ENCODE data around the gene DPEP3.

The DPEP3 gene

GRCh38 chr16:67936124-67936879 is 44.0 kb downstream of the DPEP3 start, which contains the start of gene PSMB10:
PSMB10 (minus strand) TSS chr16:67936850; CDS start chr16:67936749, 101 bp downstream.
- peak in 31 of 42 donors; percentile 35 to 81 (median 57) for DNase-seq
- intact Hi-C loops (cut with DNase I), result no loop called here

GRCh38 chr16:67935402-67936123 is 44.7 kb downstream of the DPEP3 start:
- peak; percentile 93 to 100 (median 97) for DNase-seq
- intact Hi-C loops (cut with DNase I), result no loop called here

DNA sequence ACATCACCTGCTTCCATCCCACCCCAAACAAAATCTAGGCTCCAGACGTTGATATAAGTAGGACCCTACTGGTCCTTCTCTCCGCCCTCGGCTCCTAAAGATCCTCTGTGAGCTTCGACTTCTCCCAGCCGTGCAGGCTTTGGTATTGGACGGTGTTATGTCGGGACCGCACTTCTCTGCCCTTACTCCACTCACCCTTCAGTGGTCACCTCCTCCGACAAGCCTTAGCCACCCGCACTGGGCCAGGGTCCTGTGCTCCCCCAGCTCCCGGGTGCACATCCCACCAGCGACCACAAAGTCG is 45.2 kb downstream of the DPEP3 start:
- intact Hi-C loops (cut with DNase I), result no loop called here
- DNase-seq, result no peak

GRCh38 chr16:67934306-67935100 is 45.8 kb downstream of the DPEP3 start:
- peak in 2 of 42 donors; percentile 15 to 52 for DNase-seq
- intact Hi-C loops (cut with DNase I), result no loop called here

DNA sequence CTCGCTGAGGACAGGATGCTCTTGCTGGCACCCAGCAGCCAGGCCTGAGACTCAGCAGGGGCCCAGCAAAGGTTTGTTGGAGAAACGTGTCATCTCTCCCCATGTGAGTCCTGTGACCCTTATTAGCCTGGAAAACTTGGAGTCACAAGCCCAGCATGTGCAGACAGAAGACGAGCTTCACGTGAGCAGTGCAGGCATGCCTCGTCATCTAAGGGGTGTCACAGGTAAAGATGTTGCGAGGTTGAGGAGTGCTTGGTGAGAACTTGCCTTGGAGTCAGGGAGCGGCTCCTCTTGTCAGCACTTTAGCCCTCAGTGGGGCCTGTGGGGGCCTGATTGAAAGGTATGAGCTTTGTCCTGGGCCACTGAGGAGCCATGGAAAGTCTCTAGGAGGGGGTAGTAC is 46.5 kb downstream of the DPEP3 start:
- DNase-seq, result no peak
- intact Hi-C loops (cut with DNase I), result no loop called here

DNA sequence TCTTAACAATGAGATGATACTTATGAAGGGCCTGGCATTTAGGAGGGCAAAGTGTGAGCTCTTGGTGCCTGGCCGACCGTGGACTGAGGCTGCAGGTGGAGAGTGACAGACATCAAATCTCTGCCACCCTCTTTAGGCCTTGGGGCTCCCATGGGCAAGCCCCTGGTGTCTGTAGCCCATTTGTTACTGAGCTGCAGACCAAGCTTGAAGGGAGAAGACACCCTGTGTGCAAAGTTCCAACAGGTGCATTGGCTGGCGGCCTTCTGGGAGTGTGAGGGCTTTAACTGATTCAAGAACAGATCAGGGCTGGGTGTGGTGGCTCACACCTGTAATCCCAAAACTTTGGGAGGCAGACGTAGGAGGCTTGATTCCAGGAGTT is 47.8 kb downstream of the DPEP3 start:
- intact Hi-C loops (cut with DNase I), result no loop called here
- DNase-seq, result no peak

DNA sequence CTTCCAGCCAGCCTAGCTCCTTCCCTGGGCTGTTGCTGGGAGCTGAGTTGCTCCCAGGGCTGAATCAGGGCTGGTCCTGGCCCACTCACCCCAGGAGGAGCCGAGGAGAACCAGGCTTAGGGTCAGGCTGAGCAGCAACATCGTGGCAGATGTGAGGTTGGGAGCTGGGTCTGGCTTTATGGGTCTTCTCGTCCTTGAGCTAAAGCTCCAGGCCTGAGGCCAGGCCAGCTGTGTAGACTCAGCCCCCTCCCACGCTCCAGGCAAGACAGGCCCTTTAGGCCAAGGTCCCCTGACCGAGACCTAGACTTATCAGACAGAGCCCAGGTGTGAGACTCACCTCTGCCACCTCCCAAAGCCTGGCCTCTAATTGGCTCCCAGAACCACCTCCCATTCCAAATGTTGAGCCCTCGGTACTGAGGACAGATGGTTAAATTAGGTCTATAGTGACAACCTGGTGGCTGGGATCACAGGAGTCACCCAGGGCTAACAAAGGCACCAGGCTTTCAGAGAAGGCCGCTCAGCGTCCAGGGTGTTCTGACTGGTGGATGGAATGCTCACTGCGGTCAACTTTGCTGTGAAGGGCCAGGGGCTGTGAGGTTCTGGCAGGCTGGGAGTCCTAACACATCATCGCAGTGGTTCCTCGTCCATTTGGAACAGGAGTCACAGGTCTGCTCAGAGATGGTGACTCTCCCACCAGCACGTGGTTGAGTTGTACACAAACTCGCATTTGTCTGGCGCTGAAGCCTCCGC is 48.4 kb downstream of the DPEP3 start, which contains the start of gene CTRL:
Gene CTRL (minus strand): TSS at position 151 of the 750 bp plus-strand sequence. CDS start 10 bp downstream, at position 141.
- intact Hi-C loops (cut with DNase I), result no loop called here
- peak in 1 of 42 donors; percentile 10 for DNase-seq

- DNase-seq, result peak in 1 of 42 donors; percentile 9
- intact Hi-C loops (cut with DNase I), result no loop called here
These were observed 49.6 kb downstream of the DPEP3 start for GRCh38 chr16:67930678-67931211.

DNA sequence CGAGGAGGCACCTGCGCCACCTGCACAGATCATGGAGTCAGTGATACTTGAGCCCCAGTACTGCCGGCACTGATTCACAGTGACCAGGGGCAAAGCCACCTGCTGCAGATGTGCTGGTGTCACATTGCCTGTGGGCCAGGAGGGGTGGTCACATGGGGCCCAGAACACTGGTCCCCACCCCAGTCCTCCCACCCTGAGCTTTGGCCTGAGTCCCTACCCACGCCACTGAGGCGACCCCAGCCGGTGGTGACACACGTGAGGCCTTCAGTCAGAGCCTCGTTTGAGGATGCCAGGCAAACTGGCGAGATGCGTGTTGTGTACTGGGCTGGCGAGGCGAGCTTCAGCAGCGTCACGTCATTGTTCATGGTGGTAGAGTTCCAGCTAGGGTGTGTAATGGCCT is 50.1 kb downstream of the DPEP3 start:
- peak in 1 of 42 donors; percentile 8 for DNase-seq
- intact Hi-C loops (cut with DNase I), result no loop called here

GRCh38 chr16:67928561-67929364 is 51.5 kb downstream of the DPEP3 start:
- peak; percentile 78 to 93 (median 86) for DNase-seq
- intact Hi-C loops (cut with DNase I), result loop anchor here (2.0 to 10.0 kb wide), 2 partner anchors 46 to 114 kb away; no protein-coding TSS in a partner anchor

- DNase-seq, result peak in 1 of 42 donors; percentile 8
- intact Hi-C loops (cut with DNase I), result loop anchor here (2.0 to 10.0 kb wide), 2 partner anchors 45 to 113 kb away; no protein-coding TSS in a partner anchor
These were observed 52.2 kb downstream of the DPEP3 start for GRCh38 chr16:67928147-67928546.

DNA sequence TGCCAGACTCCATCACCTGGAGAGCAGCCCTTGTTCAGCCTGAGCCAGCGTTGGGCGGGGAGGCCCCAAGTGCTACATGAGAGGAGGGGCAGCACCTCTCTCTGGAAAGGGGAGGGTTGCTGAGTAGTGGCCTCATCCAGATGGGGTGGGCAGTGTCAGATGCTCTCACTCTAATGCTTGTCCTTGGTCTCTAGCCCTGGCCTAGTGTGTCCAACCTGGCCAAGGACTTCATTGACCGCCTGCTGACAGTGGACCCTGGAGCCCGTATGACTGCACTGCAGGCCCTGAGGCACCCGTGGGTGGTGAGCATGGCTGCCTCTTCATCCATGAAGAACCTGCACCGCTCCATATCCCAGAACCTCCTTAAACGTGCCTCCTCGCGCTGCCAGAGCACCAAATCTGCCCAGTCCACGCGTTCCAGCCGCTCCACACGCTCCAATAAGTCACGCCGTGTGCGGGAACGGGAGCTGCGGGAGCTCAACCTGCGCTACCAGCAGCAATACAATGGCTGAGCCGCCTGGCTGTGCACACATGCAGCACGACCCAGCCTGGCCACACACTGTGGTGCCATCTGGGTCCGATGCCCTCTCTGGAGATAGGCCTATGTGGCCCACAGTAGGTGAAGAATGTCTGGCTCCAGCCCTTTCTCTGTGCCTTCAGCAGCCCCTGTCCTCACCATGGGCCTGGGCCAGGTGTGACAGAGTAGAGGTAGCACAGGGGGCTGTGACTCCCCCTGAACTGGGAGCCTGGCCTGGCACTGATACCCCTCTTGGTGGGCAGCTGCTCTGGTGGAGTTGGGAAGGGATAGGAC is 53.0 kb downstream of the DPEP3 start:
- peak in 2 of 42 donors; percentile 11 to 13 for DNase-seq
- intact Hi-C loops (cut with DNase I), result loop anchor here (10.0 kb wide), 1 partner anchor 113 kb away; no protein-coding TSS in a partner anchor

DNA sequence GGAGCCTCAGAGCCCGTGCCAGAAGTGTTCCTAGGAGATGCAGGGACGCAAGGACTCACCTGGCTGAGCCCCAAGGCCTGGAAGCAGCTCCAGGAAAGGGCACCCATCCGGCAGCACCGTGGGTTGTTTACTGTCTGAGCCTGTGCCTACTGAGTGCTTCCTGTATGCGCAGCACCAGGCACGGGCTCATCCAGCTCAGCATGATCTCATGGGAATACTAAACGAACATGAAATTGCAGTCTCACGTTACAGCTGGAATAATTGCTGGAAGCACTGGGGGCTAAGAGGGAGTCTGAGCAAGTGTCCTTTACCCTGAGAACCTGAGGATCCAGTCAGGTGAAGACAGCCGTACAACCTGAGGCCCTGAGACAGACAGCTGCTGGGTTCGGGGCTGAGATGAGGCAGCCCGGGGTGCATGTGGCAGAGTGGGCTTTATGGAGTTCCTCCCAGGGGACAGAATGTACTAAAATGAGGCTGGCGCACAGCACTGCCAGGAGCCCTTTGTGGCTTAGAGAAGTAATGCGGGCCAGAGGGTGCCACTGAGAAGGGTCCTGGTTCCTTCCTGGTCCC is 54.0 kb downstream of the DPEP3 start:
- peak in 25 of 42 donors; percentile 26 to 75 (median 58) for DNase-seq
- intact Hi-C loops (cut with DNase I), result loop anchor here (10.0 kb wide), 1 partner anchor 111 kb away; no protein-coding TSS in a partner anchor

Measured in head of caudate nucleus (tissue), 42 donors.